ENCODE results near the gene LRRIQ3. TPM values are rescaled to one million over a fixed set of nuclear protein-coding genes. Genes with fewer than 3 reads are reported as not detected.

Gene LRRIQ3
- total RNA-seq, 2 donors from 2014 or later = 0.68 to 5.7 TPM

- H3K36me3 ChIP-seq = no peaks in the 10 kb centered on the region
- intact Hi-C loops (cut with DNase I) = no loop called here
- no peaks in the 10 kb centered on the region for H3K9me3 ChIP-seq
- no peaks in the 10 kb centered on the region for H3K27me3 ChIP-seq (replicated peaks; ENCODE audit: insufficient read depth)
- H3K27ac ChIP-seq = no peak overlapping the region
- no peaks in the 10 kb centered on the region for H3K4me1 ChIP-seq (replicated peaks)
- 72% methylated on average over 3 of the region's 3 CpGs for WGBS
- no peak overlapping the region for H3K4me3 ChIP-seq
- DNase-seq (ENCODE audit: low spot score) = no peak
- TF ChIP-seq POLR2A (IDR thresholded peaks at IDR 0.05) (no peak), POLR2AphosphoS5 (IDR thresholded peaks at IDR 0.05) (no peak), CTCF (IDR thresholded peaks at IDR 0.05) (no peak)
Observed at GRCh38 chr1:74038042-74038441, 159.9 kb downstream of the LRRIQ3 start.

- Histone ChIP-seq H3K4me3 (no peak overlapping the region), H3K27me3 (replicated peaks; ENCODE audit: insufficient read depth) (no peaks in the 10 kb centered on the region), H3K36me3 (no peaks in the 10 kb centered on the region), H3K27ac (no peak overlapping the region), H3K4me1 (replicated peaks) (no peaks in the 10 kb centered on the region), H3K9me3 (no peaks in the 10 kb centered on the region)
- DNase-seq (ENCODE audit: low spot score) = no peak
- 26% methylated on average over 1 of the region's 1 CpG for WGBS
- TF ChIP-seq POLR2A (IDR thresholded peaks at IDR 0.05) (no peak), POLR2AphosphoS5 (IDR thresholded peaks at IDR 0.05) (no peak), CTCF (IDR thresholded peaks at IDR 0.05) (no peak)
- intact Hi-C loops (cut with DNase I) = no loop called here
Observed at GRCh38 chr1:74012583-74012982, 185.4 kb downstream of the LRRIQ3 start.

GRCh38 chr1:74011736-74012135 is 186.2 kb downstream of the LRRIQ3 start:
- H3K9me3 ChIP-seq = no peaks in the 10 kb centered on the region
- H3K4me1 ChIP-seq (replicated peaks) = no peaks in the 10 kb centered on the region
- no peaks in the 10 kb centered on the region for H3K36me3 ChIP-seq
- TF ChIP-seq CTCF (IDR thresholded peaks at IDR 0.05) (no peak), POLR2A (IDR thresholded peaks at IDR 0.05) (no peak), POLR2AphosphoS5 (IDR thresholded peaks at IDR 0.05) (no peak)
- intact Hi-C loops (cut with DNase I) = no loop called here
- H3K27me3 ChIP-seq (replicated peaks; ENCODE audit: insufficient read depth) = no peaks in the 10 kb centered on the region
- DNase-seq (ENCODE audit: low spot score) = no peak
- H3K27ac ChIP-seq = no peak overlapping the region
- H3K4me3 ChIP-seq = no peak overlapping the region

- Histone ChIP-seq H3K9me3 (no peaks in the 10 kb centered on the region), H3K27me3 (replicated peaks; ENCODE audit: insufficient read depth) (no peaks in the 10 kb centered on the region), H3K27ac (no peak overlapping the region), H3K4me1 (replicated peaks) (no peaks in the 10 kb centered on the region), H3K36me3 (no peaks in the 10 kb centered on the region), H3K4me3 (no peak overlapping the region)
- no peak for TF ChIP-seq POLR2A (IDR thresholded peaks at IDR 0.05)
- TF ChIP-seq POLR2AphosphoS5 (IDR thresholded peaks at IDR 0.05) = no peak
- TF ChIP-seq CTCF (IDR thresholded peaks at IDR 0.05) = no peak
- no peak for DNase-seq (ENCODE audit: low spot score)
- 97% methylated on average over 7 of the region's 7 CpGs for WGBS
- intact Hi-C loops (cut with DNase I) = no loop called here
Observed at GRCh38 chr1:74010206-74010605, 187.8 kb downstream of the LRRIQ3 start.

- no peak for TF ChIP-seq POLR2AphosphoS5 (IDR thresholded peaks at IDR 0.05)
- TF ChIP-seq POLR2A (IDR thresholded peaks at IDR 0.05) = no peak
- TF ChIP-seq CTCF (IDR thresholded peaks at IDR 0.05) = no peak
- DNase-seq (ENCODE audit: low spot score) = no peak
- Histone ChIP-seq H3K4me1 (replicated peaks) (no peaks in the 10 kb centered on the region), H3K27me3 (replicated peaks; ENCODE audit: insufficient read depth) (no peaks in the 10 kb centered on the region), H3K9me3 (no peaks in the 10 kb centered on the region), H3K36me3 (no peaks in the 10 kb centered on the region), H3K4me3 (no peak overlapping the region), H3K27ac (no peak overlapping the region)
- intact Hi-C loops (cut with DNase I) = no loop called here
- 37% methylated on average over 4 of the region's 4 CpGs for WGBS
Observed at GRCh38 chr1:74005533-74005932, 192.4 kb downstream of the LRRIQ3 start.
